Naive thymus-derived CD8-positive, alpha-beta T cell (primary cell): ENCODE measurements around the gene ANO2. TPM values are rescaled to one million over a fixed set of nuclear protein-coding genes. Genes with fewer than 3 reads are reported as not detected.

Experiments
- ATAC-seq, 2 donors: fragments of 150-1000 bp; cut with Tn5 transposase in 1 of 2; sonication (Bioruptor Pico), chemical (Tn5 transposase) in 1 of 2; 1 replicate in 1 of 2; 2 replicates in 1 of 2; pipeline ENCODE4 v1.10.0; 2021; ENCODE audit warnings: mild to moderate bottlenecking in 2 of 2, moderate library complexity in 2 of 2
- POLR2A ChIA-PET: fragments of 350-600 bp; sonication (Branson Sonifier 250); formaldehyde crosslinking; loops from one replicate; lab custom pipeline; 2021; ENCODE audit warnings: antibody characterized with exemption; lab: Charles Lee
- DNase-seq, 10 donors: peaks; one replicate each; pipeline versions ENCODE4 v3.0.0 to v3.0.0-alpha.2; 2020 to 2022
- H3K27ac Mint-ChIP-seq, 10 donors: one replicate each; pipeline ENCODE4 v1.8.0; 2020 to 2022; ENCODE audit warnings: mild to moderate bottlenecking in 10 of 10, mixed read lengths in 10 of 10, moderate library complexity in 4 of 10, inconsistent platforms in 1 of 10
- H3K27me3 Mint-ChIP-seq, 5 donors: one replicate each; pipeline ENCODE4 v1.8.0; 2021 to 2022; ENCODE audit warnings: mixed read lengths in 5 of 5
- H3K36me3 Mint-ChIP-seq, 3 donors: one replicate each; pipeline ENCODE4 v1.8.0; 2020 to 2022; ENCODE audit warnings: mixed read lengths in 3 of 3, mild to moderate bottlenecking in 2 of 3, inconsistent platforms in 1 of 3
- H3K4me1 Mint-ChIP-seq, 4 donors: one replicate each; pipeline ENCODE4 v1.8.0; 2021 to 2022; ENCODE audit warnings: mixed read lengths in 4 of 4
- H3K4me3 Mint-ChIP-seq, 10 donors: one replicate each; pipeline ENCODE4 v1.8.0; 2020 to 2022; ENCODE audit warnings: mild to moderate bottlenecking in 10 of 10, mixed read lengths in 10 of 10, moderate library complexity in 6 of 10, inconsistent platforms in 1 of 10
- H3K9me3 Mint-ChIP-seq, 9 donors: one replicate each; pipeline ENCODE4 v1.8.0; 2020 to 2022; ENCODE audit warnings: mixed read lengths in 9 of 9, mild to moderate bottlenecking in 3 of 9, inconsistent platforms in 1 of 9, moderate library complexity in 1 of 9
- polyA plus RNA-seq, 3 donors: library from polyadenylated mRNA; unstranded; fragments of 300-500 nt; fragmentation: Illumina TruSeq; gene quantifications; one replicate each; pipeline ENCODE4 v1.2.3, GENCODE V29; 2021
- total RNA-seq, 8 experiments: library from RNA in 2 of 8; stranded (reverse) in 2 of 8; gene quantifications; one replicate each; pipeline ENCODE4 v1.2.3 and lab custom pipeline; 2021 to 2026

ANO2 gene
- total and polyA plus RNA-seq, 5 experiments from 2014 or later = not detected

DNA sequence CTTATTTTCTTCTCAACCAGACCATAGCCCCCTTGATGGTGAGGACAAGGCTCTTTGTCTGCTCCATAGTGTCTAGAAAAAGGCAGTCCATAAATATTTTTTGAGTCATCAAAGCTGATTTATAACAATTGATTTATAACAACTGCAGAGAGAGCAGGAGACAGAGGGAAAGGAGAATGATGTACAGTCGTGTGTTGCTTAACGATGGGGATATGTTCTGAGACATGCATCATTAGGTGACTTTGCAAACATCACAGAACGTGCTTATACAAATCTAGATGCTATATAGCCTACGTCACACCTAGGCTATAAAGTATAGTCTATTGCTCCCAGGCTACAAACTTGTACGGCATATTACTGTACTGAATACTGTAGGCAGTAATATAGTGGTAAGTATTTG lies 369.8 kb downstream of the ANO2 start:
- Mint-ChIP-seq H3K27me3 (peaks cover 5 to 26% (median 14%) of the 10 kb centered on the region in 5 donors), H3K4me1 (no peaks in the 10 kb centered on the region), H3K9me3 (no peaks in the 10 kb centered on the region), H3K4me3 (no peak overlapping the region), H3K36me3 (no peaks in the 10 kb centered on the region), H3K27ac (no peak overlapping the region)
- ATAC-seq = no peak
- DNase-seq = no peak
- POLR2A ChIA-PET = no interaction called here

DNA sequence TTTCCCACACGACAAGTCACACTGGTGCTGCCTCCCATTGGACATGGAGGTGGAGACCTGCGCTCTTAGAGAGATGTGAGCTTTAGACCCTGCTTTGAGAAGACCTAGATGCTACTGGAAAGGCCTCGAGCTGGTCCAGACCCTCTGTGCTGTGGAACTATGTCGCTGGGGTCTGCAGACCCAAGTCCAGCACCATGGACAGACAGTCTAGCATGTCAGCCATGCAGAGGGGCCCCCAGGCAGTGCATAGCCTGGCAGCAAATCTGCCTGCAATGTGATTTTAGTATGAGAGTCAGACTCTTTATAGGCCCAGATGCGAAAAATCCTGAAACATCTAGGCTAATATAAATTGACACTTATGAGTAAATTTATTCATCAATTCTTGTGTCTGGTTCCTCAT lies 371.7 kb downstream of the ANO2 start:
- POLR2A ChIA-PET = no interaction called here
- ATAC-seq = no peak
- Mint-ChIP-seq H3K4me3 (no peak overlapping the region), H3K4me1 (no peaks in the 10 kb centered on the region), H3K36me3 (no peaks in the 10 kb centered on the region), H3K9me3 (no peaks in the 10 kb centered on the region), H3K27me3 (peaks cover 5 to 33% (median 16%) of the 10 kb centered on the region in 5 donors), H3K27ac (peak overlapping the region in 1 of 10 donors; percentile 42)
- no peak for DNase-seq

DNA sequence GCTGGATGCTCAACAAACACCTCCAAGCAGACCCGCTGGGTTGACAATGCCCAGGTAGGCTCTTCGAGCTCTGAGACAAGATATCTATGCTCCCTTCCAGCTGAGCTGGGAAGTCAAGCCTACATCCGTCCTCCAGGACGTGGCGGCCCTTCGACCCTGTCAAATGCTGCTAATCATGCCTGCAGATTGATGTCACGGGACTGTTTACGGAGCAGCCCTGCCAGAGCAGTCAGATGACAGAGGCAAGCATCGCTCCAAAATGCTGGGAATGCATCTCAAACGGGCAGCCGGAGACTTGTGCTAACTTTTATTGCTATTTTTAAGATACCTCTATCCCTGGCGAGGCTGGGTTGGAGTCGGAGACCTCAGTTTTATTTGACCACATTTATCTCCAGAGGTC lies 373.9 kb downstream of the ANO2 start:
- POLR2A ChIA-PET = no interaction called here
- DNase-seq (no peak), ATAC-seq (no peak)
- Mint-ChIP-seq H3K9me3 (no peaks in the 10 kb centered on the region), H3K27ac (no peak overlapping the region), H3K4me1 (no peaks in the 10 kb centered on the region), H3K36me3 (no peaks in the 10 kb centered on the region), H3K4me3 (no peak overlapping the region), H3K27me3 (peaks cover 7 to 51% (median 24%) of the 10 kb centered on the region in 5 donors)

GRCh38 chr12:5570416-5570815 lies 374.6 kb downstream of the ANO2 start:
- DNase-seq (no peak), ATAC-seq (no peak)
- Mint-ChIP-seq H3K36me3 (no peaks in the 10 kb centered on the region), H3K27me3 (peaks cover 8 to 58% (median 26%) of the 10 kb centered on the region in 5 donors), H3K9me3 (no peaks in the 10 kb centered on the region), H3K4me3 (no peak overlapping the region), H3K27ac (no peak overlapping the region), H3K4me1 (no peaks in the 10 kb centered on the region)
- POLR2A ChIA-PET = interaction anchor here (0.5 kb wide), 1 partner anchor 9 kb away, joined by 3 read pairs; no protein-coding TSS in a partner anchor

- no peak overlapping the region for H3K4me3 Mint-ChIP-seq
- H3K27me3 Mint-ChIP-seq = peaks cover 7 to 50% (median 19%) of the 10 kb centered on the region in 5 donors
- no peaks in the 10 kb centered on the region for H3K4me1 Mint-ChIP-seq
- POLR2A ChIA-PET = no interaction called here
- ATAC-seq (no peak), DNase-seq (no peak)
- no peaks in the 10 kb centered on the region for H3K36me3 Mint-ChIP-seq
- no peak overlapping the region for H3K27ac Mint-ChIP-seq
- no peaks in the 10 kb centered on the region for H3K9me3 Mint-ChIP-seq
Observed at GRCh38 chr12:5568325-5568981, 376.6 kb downstream of the ANO2 start.

DNA sequence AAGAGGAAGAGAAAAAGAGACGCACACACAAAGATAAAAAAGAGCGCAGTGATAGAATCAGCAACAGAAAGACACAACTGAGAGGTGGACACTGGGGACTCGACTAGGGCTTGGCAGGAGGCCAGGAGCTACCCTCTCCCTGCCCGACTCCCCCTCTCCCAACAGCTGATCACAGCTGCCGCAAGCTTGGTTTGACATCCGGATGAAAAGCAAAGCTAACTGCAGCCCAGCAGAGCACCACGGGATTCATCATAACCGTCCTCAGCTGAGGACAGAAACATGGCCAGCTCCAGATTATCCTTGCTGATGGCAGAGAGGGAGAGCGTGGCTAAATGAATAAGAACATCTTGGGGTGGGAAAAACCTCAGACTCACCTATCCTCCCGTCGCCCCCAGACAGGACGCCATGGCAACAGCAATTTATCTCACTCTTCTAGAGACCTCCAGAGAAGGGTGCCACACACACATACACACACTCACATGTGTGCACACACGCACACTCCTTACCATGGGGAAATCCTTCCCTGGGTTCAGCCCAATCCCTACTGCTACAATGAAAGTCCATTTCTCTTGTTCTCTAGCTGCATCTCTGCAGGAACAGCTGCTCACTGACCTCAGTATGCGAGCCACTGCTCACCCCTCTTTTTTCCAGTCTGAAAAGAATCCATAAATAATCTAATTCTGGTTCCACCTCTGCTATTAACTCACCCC lies 377.9 kb downstream of the ANO2 start:
- Mint-ChIP-seq H3K27ac (no peak overlapping the region), H3K9me3 (no peaks in the 10 kb centered on the region), H3K27me3 (peaks cover 7 to 46% (median 18%) of the 10 kb centered on the region in 5 donors), H3K4me3 (no peak overlapping the region), H3K4me1 (no peaks in the 10 kb centered on the region), H3K36me3 (no peaks in the 10 kb centered on the region)
- POLR2A ChIA-PET = no interaction called here
- ATAC-seq = no peak
- DNase-seq = no peak

- Mint-ChIP-seq H3K27me3 (peaks cover 7 to 36% (median 11%) of the 10 kb centered on the region in 5 donors), H3K9me3 (no peaks in the 10 kb centered on the region), H3K27ac (no peak overlapping the region), H3K4me3 (no peak overlapping the region), H3K36me3 (no peaks in the 10 kb centered on the region), H3K4me1 (no peaks in the 10 kb centered on the region)
- POLR2A ChIA-PET = no interaction called here
- DNase-seq = no peak
- ATAC-seq = no peak
Observed at GRCh38 chr12:5565933-5566599, 379.0 kb downstream of the ANO2 start.

DNA sequence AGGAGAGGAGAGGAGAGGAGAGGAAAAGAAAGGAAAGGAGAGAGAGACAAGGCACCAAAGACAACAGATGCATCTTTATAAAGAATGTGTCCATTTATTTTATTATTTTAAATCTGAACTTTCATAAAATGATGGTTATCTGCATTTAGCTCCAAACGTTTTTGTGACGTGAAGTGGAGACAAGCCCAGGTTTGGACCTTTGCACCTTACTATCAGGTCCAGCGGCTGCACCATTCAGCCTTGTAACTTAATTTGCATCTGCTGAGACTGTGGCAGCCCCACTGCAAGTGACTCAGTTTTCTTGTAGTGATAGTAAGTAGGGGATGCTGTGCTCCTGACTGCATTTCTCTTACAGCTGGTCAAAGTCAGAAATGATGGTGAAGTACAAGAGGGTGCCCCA lies 382.5 kb downstream of the ANO2 start:
- Mint-ChIP-seq H3K9me3 (no peaks in the 10 kb centered on the region), H3K4me3 (no peak overlapping the region), H3K4me1 (no peaks in the 10 kb centered on the region), H3K27ac (no peak overlapping the region), H3K27me3 (peaks cover 3 to 25% (median 11%) of the 10 kb centered on the region in 5 donors), H3K36me3 (no peaks in the 10 kb centered on the region)
- POLR2A ChIA-PET = no interaction called here
- ATAC-seq (no peak), DNase-seq (no peak)

DNA sequence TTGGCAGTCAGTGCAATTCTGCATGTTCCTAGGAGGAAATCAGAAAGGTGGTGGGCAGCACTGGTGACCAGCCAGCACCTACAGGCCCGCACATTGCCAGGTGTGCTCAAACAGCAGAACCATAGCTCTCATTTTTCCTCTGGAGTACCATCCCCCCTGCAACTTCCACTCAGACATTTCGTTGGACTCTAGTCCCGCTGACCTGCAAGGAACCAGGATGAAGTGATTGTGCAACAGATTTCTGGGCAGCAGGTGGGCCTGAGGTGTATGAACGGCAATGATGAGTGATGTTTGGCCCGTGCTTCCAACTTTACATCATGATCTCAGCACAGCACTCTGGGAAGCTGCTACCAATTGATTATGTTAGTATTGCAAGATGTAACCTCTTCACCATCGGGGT lies 383.2 kb downstream of the ANO2 start:
- POLR2A ChIA-PET = no interaction called here
- H3K27ac Mint-ChIP-seq = no peak overlapping the region
- ATAC-seq (no peak), DNase-seq (no peak)
- peaks cover 3 to 18% (median 11%) of the 10 kb centered on the region in 5 donors for H3K27me3 Mint-ChIP-seq
- H3K4me3 Mint-ChIP-seq = no peak overlapping the region
- no peaks in the 10 kb centered on the region for H3K4me1 Mint-ChIP-seq
- H3K9me3 Mint-ChIP-seq = no peaks in the 10 kb centered on the region
- no peaks in the 10 kb centered on the region for H3K36me3 Mint-ChIP-seq

GRCh38 chr12:5561057-5561456 lies 384.0 kb downstream of the ANO2 start:
- H3K9me3 Mint-ChIP-seq = no peaks in the 10 kb centered on the region
- no peak overlapping the region for H3K27ac Mint-ChIP-seq
- POLR2A ChIA-PET = no interaction called here
- no peaks in the 10 kb centered on the region for H3K36me3 Mint-ChIP-seq
- H3K4me3 Mint-ChIP-seq = no peak overlapping the region
- ATAC-seq (no peak), DNase-seq (no peak)
- peaks cover 1 to 15% (median 10%) of the 10 kb centered on the region in 5 donors for H3K27me3 Mint-ChIP-seq
- no peaks in the 10 kb centered on the region for H3K4me1 Mint-ChIP-seq

DNA sequence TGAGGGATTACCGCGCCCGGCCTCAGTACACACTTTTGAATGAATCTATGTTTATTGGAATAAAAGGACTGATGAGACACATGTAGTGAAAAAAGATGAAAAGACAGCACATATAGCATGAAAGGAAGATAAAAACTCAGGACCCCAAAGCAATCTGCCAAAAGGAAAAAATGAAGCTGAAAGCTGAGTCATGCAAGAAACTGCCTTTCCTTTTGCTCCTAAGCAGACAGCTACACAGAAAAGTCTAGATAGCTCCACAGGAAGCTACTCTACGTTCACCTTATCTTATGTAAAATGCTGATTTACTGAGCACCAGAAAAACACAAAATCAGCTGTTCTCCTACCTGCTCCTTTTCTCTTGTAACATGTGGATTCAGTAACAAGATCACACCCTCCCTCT lies 384.8 kb downstream of the ANO2 start:
- peaks cover 1 to 12% (median 8%) of the 10 kb centered on the region in 5 donors for H3K27me3 Mint-ChIP-seq
- H3K36me3 Mint-ChIP-seq = no peaks in the 10 kb centered on the region
- DNase-seq (no peak), ATAC-seq (no peak)
- POLR2A ChIA-PET = no interaction called here
- no peaks in the 10 kb centered on the region for H3K4me1 Mint-ChIP-seq
- no peak overlapping the region for H3K27ac Mint-ChIP-seq
- H3K9me3 Mint-ChIP-seq = no peaks in the 10 kb centered on the region
- no peak overlapping the region for H3K4me3 Mint-ChIP-seq

- Mint-ChIP-seq H3K27me3 (peaks cover 0 to 12% (median 6%) of the 10 kb centered on the region in 5 donors), H3K36me3 (no peaks in the 10 kb centered on the region), H3K4me3 (no peak overlapping the region), H3K4me1 (no peaks in the 10 kb centered on the region), H3K27ac (no peak overlapping the region), H3K9me3 (peaks cover 0 to 2% (median 0%) of the 10 kb centered on the region in 9 donors)
- no peak for ATAC-seq
- POLR2A ChIA-PET = no interaction called here
- no peak for DNase-seq
Observed at GRCh38 chr12:5557906-5558305, 387.2 kb downstream of the ANO2 start.
